Stimulated activated CD4-positive, alpha-beta T cell treated with anti-CD3 and anti-CD28 coated beads, Interleukin-15, amount 100 ng/mL, for 24 hours (primary cell): ENCODE data around the gene SRRT.

ENCODE experiments used
- DNase-seq: peaks from one replicate; pipeline ENCODE4 v3.0.0-alpha.2; 2020

Gene SRRT

DNA sequence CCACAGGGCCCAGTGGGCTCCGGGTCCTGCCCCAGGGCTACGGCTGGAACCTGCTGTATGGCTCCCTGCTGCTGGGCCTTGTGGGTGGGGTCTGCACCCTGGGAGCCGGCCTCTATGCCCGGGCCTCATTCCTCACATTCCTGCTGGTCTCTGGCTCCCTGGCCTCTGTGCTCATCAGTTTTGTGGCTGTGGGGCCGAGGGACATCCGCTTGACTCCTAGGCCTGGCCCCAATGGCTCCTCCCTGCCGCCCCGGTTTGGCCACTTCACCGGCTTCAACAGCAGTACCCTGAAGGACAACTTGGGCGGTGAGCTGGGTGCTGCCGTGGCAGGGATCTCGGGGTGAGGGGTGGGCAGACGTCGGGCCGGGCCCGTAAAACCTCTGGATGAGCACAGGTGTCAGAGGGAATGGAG, 18.0 kb upstream of the SRRT start:
- no peak for DNase-seq

DNA sequence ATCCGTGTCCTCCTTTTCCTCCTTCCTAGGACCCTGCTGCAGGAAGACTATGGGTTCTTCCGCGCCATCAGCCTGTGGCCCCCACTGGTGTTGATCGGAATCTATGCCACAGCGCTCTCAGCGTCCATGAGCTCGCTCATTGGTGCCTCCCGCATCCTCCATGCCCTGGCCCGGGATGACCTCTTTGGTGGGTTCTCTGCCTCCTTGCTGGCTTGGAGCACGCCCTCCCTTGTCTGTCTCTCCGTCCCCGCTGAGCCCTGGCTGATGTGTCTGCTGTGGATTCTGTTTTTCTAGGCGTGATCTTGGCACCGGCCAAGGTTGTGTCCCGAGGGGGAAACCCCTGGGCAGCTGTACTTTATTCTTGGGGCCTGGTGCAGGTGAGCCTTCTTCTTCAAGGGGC, 15.0 kb upstream of the SRRT start:
- DNase-seq, result no peak

DNA sequence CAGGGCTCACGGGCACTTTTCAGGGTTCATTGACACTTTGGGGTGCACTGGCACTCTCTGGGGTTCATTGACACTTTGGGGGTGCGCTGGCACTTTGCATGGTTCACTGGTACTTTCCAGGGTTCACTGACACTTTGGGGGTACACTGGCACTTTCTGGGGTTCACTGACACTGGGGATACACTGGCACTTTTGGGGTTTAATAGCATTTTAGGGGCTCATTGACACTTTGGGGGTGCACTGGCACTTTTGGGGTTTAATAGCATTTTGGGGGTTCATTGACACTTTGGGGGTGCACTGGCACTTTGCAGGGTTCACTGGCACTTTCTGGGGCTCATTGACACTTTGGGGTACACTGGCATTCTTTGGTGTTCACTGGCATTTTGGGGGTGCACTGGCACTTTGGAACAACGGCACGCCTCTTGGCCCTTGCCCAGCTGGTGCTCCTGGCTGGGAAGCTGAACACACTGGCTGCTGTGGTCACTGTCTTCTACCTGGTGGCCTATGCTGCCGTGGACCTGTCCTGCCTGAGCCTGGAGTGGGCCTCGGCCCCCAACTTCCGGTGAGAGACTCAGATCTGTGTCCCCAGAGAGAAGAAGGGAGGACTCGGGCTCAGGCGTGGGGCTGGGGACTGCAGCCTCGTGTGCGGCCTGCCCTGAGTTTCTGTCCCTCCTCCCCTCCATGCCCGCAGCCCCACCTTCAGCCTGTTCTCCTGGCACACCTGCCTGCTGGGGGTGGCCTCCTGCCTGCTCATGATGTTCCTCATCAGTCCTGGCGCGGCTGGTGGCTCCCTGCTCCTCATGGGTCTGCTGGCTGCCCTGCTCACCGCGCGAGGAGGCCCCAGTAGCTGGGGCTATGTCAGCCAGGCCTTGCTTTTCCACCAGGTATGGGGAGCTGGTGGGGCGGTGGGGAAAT, 13.9 kb upstream of the SRRT start:
- DNase-seq, result no peak

DNA sequence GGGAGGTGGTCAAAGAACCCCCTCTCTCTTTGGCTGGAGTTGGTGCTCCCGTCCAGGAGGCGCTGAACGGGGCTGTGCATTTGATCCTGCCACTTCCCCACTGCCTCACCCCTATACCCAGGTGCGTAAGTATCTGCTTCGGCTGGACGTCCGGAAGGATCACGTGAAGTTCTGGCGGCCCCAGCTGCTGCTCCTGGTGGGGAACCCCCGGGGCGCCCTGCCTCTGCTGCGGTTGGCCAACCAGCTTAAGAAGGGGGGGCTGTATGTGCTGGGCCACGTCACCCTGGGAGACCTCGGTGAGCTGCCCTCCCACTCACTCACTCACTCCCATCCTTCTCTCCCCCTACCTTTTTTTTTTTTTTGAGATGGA, 13.3 kb upstream of the SRRT start:
- DNase-seq, result no peak

DNA sequence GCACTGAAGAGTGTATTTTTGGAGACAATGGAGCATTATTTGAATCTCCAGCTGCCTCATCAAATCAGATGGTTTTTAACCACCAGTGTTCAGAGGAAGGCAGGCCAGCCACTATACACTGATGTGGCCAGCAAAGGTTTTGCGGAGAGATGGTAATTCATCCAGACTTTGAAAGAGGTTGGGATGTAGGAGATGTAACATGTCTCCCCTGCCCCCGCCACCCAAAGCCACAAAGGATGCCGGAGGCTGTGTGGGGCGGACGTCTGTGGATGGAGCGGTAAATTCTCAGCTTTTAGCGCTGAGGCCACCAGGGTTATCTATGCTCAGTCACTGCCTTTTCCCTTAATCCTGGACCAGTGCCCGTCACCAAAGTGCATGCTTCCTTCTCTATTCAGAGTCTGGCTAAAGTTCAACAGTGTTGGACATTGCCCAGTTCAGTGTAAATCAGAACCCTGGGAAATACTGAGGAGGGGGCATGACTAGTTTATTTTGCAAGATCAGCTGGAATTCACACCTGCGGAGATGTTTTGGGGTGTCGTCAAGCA, 11.4 kb upstream of the SRRT start:
- DNase-seq, result no peak

DNA sequence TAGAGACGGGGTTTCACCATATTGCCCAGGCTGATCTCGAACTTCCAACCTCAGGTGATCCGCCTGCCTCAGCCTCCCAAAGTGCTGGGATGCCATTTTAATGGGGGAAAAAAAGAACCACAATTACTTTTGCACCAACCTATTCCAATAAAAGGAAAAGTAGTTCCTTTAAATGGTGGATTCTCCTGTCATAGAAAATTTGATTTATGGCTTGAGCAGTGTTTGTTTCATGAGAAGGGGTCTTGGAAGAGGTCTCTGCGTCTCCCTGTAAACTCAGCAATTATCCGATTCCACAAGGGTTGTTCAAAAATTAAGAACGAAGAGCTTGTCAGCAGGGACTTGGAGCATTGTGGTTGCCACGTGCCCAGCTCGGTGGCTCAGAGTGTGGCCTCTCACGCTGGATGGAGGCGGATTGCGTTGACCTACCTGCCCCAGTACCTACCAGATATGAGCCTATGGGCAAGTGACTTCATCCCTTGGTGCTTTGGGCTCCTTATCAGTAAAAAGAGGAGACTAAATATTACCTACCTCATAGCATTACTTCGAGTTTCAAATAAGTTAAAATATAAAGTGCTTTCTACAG, 10.5 kb upstream of the SRRT start:
- DNase-seq, result no peak

DNA sequence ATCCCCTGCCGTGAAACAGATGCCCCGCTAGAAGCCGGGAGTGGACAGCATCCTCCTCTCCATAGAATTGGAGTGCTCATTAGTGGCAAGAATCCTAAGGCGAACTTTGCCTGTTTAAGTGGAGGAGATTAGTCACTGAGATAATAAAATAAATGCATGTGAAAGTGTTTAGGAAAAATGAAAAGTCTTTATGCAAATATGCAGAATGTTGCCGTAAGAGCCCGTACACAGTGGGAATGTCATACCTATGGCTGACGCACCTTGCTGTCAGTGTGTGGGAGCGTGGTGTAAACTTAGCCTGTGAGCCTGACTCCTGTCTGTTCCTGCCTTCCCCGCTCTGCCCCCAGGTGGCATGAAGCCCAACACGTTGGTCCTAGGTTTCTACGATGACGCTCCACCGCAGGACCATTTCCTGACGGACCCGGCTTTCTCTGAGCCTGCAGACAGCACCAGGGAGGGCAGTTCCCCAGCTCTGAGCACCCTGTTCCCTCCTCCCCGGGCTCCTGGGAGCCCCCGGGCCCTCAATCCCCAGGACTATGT, 9.5 kb upstream of the SRRT start:
- no peak for DNase-seq

DNA sequence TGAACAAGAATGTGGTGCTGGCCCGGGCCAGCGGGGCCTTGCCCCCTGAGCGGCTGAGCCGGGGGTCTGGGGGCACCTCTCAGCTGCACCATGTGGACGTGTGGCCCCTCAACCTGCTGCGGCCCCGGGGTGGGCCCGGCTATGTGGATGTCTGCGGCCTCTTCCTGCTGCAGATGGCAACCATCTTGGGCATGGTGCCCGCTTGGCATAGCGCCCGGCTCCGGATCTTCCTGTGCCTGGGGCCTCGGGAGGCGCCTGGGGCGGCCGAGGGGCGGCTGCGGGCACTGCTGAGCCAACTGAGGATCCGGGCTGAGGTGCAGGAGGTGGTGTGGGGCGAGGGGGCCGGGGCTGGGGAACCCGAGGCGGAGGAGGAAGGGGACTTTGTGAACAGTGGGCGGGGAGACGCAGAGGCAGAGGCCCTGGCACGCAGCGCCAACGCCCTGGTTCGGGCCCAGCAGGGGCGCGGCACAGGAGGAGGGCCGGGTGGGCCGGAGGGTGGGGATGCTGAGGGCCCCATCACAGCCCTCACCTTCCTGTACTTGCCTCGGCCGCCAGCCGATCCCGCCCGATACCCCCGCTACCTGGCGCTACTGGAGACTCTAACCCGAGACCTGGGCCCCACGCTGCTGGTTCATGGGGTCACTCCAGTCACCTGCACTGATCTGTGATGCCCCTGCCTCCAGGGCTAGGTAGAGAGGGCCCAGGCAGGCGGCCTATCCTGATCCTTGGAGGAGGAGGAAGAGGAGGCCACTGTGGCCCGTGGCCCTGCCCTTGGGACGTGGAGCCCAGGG, 8.8 kb upstream of the SRRT start:
- DNase-seq, result peak; percentile 52

DNA sequence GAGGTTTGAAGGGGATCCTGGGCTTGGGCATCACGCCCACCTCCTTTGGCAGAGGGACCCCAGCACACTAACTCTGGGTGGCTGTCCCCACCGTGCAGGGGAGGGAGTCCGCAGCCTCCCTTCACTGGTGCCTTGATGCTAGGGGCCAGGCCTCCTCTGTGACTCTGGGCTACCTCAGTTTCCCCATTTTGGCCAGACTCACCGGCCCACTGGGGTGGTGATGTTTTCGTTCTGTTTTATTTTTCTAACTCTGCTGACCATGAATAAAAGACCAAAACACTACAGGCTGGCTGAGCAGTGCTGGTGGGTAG, 8.2 kb upstream of the SRRT start:
- DNase-seq, result no peak

DNA sequence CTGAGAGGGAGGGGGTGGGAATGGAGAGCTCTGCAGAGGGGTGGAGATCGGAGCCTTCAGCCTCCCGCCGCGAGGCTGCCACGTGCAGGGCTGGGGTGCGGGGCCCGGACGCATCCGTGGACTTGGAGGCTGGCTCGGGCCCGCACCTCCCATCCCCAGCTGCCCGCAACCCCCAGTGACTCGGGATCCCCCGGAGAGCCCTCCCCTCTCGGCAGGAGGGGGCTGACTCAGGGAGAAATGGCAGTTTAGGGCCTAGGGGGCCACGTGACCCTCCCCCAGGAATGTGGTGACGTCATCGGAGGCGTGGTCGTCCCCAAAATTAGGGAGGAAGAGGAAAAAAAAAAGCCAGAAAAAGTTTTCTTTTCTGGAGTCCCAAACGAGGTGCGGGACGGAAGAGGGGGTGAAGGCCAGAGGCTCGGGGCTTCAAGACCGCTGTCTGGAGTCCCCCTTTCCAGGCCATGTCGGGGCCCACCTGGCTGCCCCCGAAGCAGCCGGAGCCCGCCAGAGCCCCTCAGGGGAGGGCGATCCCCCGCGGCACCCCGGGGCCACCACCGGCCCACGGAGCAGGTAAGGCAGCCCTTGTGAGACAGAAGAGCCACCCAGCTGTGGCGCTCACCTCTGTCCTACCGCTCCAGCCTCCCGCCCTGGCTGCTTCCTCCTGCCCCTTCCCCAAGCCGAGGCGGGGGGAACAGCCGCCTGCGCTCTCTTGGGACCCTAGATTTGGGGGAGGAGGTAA, 7.7 kb upstream of the SRRT start, which contains the start of gene TRIP6:
Gene TRIP6, plus strand, starts transcription at position 348 of the 736 bp plus-strand sequence. Its CDS starts 111 bp downstream, at position 459.
- peak; percentile 80 for DNase-seq

DNA sequence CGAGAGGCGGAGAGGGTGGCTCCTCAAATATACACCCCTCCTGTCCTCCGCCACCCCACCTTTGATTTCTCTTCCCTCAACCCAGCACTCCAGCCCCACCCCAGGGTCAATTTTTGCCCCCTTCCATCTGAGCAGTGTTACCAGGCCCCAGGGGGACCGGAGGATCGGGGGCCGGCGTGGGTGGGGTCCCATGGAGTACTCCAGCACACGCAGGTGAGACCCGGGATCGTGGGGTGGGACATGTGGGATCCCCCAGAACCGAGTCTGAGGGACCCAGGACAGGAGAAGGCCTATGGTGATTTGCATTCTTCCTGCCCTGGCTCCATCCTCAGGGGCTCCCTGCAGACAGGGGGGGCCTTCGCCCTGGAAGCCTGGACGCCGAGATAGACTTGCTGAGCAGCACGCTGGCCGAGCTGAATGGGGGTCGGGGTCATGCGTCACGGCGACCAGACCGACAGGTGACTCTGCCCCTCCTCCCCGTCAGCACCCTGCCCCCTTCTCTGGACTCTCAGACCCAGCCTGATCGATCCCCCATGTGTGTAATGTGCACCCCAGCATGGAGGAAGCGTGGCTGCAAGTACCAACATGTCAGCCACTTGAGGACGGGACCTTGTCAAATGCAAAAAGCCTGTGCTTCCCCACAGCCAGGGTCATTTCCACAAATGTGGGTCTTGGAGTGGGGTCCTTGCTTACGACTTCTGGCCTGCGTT, 7.0 kb upstream of the SRRT start:
- no peak for DNase-seq

DNA sequence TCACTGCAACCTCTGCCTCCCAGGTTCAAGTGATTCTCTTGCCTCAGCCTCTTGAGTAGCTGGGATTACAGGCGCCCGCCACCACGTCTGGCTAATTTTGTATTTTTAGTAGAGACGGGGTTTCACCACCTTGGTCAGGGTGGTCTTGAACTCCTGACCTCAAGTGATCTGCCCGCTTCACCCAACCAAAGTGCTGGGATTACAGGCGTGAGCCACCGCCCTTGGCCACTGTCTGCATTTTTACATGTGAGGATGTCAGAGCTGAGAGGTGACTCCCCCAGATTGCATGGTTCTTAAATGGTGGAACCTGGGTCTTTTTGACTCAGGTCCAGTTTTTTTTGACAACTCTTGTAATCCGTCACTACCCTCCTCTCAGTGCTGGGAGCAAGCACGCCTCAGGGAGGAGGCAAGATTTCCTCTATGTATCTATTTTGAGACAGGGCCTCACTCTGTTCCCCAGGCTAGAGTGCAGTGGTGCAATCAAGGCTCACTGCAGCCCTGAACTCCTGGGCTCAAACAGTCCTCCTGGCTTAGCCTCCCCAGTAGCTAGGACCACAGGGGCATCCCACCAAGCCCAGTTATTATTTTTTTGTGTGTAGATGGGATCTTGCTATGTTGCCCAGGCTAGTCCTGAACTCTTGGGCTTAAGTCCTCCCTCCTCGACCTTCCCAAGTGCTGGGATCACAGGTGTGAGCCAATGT, 1.2 kb upstream of the SRRT start:
- DNase-seq, result no peak

DNA sequence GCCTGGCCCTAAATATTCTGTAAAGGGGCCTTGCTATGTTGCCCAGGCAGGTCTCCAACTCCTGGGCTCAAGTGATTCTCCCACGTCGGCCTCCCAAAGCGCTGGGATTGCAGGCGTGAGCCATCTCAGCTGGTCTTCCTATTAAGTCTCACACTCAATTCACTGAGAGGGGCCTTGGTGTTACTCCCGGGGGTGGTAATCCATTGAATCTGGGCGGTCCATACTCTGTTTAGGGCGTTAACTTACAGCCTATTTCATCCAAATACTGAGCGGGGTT, 665 bp upstream of the SRRT start:
- no peak for DNase-seq

DNA sequence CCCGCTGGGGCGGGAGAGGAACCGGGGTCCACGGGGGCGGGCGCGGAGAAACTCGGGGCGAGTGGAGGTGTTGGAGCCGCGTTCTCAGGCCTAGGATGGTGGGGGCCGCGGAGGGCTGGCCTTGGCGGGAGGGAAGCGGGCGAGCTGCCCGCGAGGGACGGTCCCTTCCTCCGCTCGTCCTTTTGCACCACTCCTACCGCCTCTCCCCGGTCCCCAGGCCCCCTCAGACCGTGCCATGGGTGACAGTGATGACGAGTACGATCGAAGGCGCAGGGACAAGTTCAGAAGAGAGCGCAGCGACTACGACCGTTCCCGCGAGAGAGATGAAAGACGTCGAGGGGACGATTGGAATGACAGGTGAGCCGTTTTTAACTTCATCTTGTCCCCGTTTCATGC, 451 bp downstream of the SRRT start:
- DNase-seq, result peak; percentile 59

DNA sequence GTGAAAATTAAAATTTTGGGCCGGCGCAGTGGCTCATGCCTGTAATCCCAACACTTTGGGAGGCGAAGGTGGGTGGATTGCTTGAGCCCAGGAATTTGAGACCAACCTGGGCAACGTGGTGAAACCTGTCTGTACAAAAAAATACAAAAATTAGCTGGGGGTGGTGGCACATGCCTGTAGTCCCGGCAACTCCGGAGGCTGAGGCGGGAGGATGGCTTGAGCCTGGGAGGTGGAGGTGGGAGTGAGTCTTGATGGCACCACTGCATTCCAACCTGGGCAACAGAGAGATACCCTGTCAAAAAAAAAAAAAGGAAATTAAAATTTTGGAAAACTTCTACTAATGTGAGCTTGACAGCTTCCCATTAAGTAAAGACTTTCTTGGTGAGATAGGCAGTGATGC, 3.1 kb downstream of the SRRT start:
- no peak for DNase-seq

DNA sequence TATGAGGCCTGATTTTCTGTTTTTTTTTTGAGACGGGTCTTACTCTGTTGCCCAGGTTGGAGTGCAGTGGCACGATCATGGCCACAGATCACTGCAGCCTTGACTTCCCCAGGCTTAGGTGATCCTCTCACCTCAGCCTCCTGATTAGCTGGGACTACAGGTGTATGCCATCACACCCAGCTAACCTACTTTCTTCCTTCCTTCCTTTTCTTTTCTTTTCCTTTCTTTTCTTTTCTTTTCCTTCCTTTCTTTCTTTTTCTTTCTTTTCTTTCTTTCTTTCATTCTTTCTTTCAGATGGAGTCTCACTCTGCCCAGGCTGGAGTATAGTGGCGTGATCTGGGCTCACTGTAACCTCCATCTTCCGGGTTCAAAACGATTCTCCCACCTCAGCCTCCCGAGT, 3.8 kb downstream of the SRRT start:
- no peak for DNase-seq

DNA sequence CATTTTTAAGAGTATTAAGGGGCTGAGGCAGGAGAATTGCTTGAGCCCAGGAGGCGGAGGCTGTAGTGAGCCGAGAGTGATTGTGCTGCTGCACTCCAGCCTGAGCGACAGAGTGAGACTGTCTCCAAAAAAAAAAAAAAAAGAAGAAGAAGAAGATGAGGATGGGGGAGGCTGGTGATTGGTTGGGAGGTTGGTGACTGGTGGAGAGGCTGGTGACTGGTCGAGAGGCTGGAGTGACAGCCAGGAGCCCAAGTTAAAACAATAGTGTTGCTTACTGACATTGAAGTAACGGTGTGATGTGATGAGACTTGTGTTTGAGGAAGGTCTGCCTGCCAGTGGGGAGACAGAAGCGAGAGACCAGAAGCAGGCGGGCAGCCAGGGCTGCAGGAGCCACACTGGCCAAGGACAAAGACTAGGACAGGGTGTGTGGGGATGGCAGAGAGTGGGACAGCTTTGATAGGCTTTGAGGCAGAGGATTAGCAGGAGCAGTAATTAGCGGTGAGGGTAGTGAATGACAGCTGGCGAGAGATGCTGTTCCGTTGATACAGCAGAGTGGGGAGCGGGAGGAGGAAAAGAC, 4.9 kb downstream of the SRRT start:
- no peak for DNase-seq

DNA sequence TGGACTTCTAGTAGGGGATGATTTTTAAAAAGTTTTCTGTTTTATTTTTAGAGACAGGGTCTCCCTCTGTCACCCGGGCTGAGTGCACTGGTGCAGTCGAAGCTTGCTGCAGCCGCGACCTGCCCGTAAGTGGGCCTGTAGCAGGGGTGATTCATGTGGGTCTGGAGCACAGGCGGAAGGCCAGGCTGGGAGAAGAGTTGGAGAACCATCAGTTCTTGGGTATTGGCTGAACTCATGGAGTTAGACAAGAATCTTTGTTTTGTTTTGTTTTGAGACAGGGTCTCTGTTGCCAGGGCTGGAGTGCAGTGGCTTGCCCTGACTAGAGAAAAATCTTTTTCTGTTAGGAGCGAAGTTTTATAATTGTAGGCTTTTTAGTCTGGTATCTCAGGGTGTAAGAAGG, 5.7 kb downstream of the SRRT start:
- no peak for DNase-seq

DNA sequence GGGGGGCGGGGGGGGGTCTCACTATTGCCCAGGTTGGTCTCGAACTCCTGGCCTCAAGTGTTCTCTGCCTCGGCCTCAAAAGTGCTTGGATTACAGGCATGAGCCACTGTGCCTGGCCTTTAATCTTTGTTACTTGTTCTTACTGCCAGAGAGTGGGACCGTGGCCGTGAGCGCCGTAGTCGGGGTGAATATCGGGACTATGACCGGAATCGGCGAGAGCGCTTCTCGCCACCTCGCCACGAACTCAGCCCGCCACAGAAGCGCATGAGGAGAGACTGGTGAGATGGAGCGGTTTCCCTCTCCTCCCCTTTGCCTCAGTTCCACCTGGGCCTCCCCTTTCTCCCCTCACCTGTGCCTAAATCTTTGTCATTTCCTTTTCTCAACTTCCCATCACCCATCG, 6.2 kb downstream of the SRRT start:
- DNase-seq, result no peak

DNA sequence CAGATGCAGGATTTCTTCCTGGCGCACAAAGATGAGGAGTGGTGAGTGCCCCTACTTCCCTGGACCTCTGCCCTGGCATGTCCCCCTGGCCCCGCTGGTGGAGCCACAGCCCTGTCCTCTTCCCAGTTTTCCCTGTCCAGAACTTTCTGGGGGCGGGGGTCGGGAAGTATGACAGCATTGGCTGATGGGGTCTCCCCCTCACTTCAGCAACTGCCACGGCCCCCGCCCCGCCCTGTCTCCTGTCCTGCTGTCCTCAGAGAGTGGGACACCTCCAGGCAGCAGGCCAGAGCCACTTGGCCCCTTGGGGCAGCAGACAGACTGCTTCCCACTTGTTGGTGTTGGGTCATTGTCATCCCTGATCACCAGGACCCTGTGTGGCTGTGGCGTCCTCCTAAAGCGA, 7.3 kb downstream of the SRRT start:
- no peak for DNase-seq
